Measurements from ENCODE around the gene FOXL3.

DNA sequence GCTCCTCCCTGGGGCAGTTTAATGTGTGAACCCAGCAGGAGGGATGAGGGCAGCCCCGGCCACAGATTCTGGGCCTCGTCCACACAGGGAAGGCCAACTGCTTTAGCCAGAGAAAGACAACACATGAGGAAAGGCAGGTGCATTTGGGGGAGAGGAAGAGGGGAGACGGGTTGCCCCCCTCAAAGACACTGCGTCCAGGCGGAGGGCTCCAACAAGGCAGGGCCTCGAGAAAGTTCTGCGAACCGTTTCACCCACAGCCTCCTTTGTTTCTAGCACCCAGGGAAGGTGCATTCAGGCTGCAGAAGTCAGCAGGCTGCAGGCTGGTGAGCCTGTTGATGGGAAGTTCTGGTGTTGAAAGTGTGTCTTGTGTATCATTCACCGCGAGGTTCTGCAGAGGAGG lies 10.1 kb downstream of the FOXL3 start:
- TF ChIP-seq EZH2phosphoT487 (IDR thresholded peaks at IDR 0.05; ENCODE audit: borderline replicate concordance, low read depth) (no peak), RAD21 (IDR thresholded peaks at IDR 0.05; ENCODE audit: low read length) (no peak), POLR2AphosphoS5 (IDR thresholded peaks at IDR 0.05; ENCODE audit: low read depth, low read length) (no peak), TAF1 (IDR thresholded peaks at IDR 0.05; ENCODE audit: borderline replicate concordance, low read depth, low read length) (no peak), YY1 (IDR thresholded peaks at IDR 0.05; ENCODE audit: low read depth) (no peak), CHD2 (IDR thresholded peaks at IDR 0.05; ENCODE audit: low read length, partially characterized antibody) (no peak)
- TF ChIP-seq, protein P1, sequence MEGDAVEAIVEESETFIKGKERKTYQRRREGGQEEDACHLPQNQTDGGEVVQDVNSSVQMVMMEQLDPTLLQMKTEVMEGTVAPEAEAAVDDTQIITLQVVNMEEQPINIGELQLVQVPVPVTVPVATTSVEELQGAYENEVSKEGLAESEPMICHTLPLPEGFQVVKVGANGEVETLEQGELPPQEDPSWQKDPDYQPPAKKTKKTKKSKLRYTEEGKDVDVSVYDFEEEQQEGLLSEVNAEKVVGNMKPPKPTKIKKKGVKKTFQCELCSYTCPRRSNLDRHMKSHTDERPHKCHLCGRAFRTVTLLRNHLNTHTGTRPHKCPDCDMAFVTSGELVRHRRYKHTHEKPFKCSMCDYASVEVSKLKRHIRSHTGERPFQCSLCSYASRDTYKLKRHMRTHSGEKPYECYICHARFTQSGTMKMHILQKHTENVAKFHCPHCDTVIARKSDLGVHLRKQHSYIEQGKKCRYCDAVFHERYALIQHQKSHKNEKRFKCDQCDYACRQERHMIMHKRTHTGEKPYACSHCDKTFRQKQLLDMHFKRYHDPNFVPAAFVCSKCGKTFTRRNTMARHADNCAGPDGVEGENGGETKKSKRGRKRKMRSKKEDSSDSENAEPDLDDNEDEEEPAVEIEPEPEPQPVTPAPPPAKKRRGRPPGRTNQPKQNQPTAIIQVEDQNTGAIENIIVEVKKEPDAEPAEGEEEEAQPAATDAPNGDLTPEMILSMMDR (IDR thresholded peaks at IDR 0.05), result no peak
- TF ChIP-seq, protein P2, sequence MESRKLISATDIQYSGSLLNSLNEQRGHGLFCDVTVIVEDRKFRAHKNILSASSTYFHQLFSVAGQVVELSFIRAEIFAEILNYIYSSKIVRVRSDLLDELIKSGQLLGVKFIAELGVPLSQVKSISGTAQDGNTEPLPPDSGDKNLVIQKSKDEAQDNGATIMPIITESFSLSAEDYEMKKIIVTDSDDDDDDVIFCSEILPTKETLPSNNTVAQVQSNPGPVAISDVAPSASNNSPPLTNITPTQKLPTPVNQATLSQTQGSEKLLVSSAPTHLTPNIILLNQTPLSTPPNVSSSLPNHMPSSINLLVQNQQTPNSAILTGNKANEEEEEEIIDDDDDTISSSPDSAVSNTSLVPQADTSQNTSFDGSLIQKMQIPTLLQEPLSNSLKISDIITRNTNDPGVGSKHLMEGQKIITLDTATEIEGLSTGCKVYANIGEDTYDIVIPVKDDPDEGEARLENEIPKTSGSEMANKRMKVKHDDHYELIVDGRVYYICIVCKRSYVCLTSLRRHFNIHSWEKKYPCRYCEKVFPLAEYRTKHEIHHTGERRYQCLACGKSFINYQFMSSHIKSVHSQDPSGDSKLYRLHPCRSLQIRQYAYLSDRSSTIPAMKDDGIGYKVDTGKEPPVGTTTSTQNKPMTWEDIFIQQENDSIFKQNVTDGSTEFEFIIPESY (IDR thresholded peaks at IDR 0.05; ENCODE audit: borderline replicate concordance, low read depth), result no peak
